ENCODE data around the gene CCNI. TPM values are rescaled to one million over a fixed set of nuclear protein-coding genes. Genes with fewer than 3 reads are reported as not detected.

The CCNI gene
- total RNA-seq, 4 donors from 2014 or later = 132 to 220 (median 176) TPM

DNA sequence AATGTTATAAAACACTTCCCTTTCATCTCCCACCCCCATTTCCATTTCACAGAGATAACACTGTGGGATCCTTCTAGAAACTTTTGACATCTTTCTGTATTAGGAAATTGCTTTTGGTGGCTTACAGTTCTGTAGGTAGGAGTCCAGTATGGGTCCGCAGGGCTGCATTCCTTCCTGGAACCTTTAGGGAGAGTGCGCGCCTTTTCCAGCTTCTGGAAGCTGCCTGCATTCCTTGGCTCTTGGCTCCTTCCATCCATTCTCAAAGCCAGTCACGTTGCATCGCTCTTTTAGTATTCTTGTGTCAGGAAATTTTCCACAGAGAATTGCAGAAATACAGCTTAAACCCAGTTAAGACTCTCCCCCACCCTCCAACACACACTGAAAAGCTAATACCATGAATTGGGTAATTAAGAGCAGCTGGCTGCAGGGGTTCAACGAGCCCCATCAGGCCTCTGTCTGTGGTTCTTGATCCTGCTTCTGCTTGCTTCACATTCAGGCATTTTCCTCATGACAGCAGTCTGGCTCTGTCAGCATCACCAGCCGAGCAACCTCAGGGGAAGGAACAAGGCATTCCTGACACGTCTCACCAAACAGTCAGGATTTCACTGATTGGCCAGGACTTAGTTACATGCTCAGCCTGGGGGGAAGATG is 77.4 kb downstream of the CCNI start:
- Histone ChIP-seq H3K27ac (no peak overlapping the region), H3K9me3 (no peaks in the 10 kb centered on the region), H3K36me3 (peaks cover 0 to 38% (median 0%) of the 10 kb centered on the region in 3 donors), H3K4me1 (no peaks in the 10 kb centered on the region), H3K4me3 (no peak overlapping the region), H3K27me3 (no peaks in the 10 kb centered on the region)
- TF ChIP-seq, protein P1, sequence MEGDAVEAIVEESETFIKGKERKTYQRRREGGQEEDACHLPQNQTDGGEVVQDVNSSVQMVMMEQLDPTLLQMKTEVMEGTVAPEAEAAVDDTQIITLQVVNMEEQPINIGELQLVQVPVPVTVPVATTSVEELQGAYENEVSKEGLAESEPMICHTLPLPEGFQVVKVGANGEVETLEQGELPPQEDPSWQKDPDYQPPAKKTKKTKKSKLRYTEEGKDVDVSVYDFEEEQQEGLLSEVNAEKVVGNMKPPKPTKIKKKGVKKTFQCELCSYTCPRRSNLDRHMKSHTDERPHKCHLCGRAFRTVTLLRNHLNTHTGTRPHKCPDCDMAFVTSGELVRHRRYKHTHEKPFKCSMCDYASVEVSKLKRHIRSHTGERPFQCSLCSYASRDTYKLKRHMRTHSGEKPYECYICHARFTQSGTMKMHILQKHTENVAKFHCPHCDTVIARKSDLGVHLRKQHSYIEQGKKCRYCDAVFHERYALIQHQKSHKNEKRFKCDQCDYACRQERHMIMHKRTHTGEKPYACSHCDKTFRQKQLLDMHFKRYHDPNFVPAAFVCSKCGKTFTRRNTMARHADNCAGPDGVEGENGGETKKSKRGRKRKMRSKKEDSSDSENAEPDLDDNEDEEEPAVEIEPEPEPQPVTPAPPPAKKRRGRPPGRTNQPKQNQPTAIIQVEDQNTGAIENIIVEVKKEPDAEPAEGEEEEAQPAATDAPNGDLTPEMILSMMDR (IDR thresholded peaks at IDR 0.05) = no peak
- TF ChIP-seq POLR2A (IDR thresholded peaks at IDR 0.05) = no peak
- no peak for DNase-seq

DNA sequence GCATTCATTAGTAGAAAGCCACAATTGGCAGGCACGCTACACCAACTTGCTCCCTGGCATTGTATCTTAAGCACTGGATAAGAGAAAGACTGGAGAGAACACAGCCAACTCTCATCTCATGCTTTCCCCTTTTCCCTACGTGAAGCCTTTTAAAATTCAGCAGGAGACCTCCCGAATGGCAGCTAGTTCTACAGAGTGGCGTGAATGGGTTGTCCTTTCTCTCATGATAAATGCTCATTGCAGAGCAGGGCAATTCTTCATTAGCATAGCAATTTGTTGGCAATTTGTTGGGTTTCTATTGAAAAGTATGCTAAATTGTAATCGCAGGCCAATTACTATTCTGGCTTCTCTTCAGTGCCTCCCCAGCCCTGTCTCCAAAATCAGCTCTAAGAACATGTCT is 78.3 kb downstream of the CCNI start:
- peaks cover 0 to 38% (median 0%) of the 10 kb centered on the region in 3 donors for H3K36me3 ChIP-seq
- no peak for DNase-seq
- no peaks in the 10 kb centered on the region for H3K4me1 ChIP-seq
- H3K9me3 ChIP-seq = no peaks in the 10 kb centered on the region
- H3K27ac ChIP-seq = no peak overlapping the region
- no peaks in the 10 kb centered on the region for H3K27me3 ChIP-seq
- TF ChIP-seq, protein P1 (IDR thresholded peaks at IDR 0.05) = no peak
- no peak for TF ChIP-seq POLR2A (IDR thresholded peaks at IDR 0.05)
- H3K4me3 ChIP-seq = no peak overlapping the region

Other genes starting within 250 kb of the CCNI start
- 10 to 100 TPM; 11.6 to 30.8 (median 27.4) TPM for gene SOWAHB, start 177.8 kb downstream of the CCNI start, total RNA-seq
- 100 to 1,000 TPM in 1 of 4 donors, 10 to 100 TPM in 3; 58.8 to 354 (median 80.0) TPM for gene SEPTIN11, start 126.2 kb downstream of the CCNI start, total RNA-seq
- 10 to 100 TPM; 19.8 to 29.7 (median 25.8) TPM for gene CCNG2, start 81.2 kb upstream of the CCNI start, total RNA-seq

All from Peyer's patch (tissue), 4 donors.